ENCODE results near the gene MADCAM1.

MADCAM1 gene

GRCh38 chr19:507286-508203 lies 11.3 kb downstream of the MADCAM1 start, which contains the start of gene TPGS1:
TPGS1 (plus strand) TSS chr19:507497; CDS start chr19:507507, 10 bp downstream.
- DNase-seq: peak in 54 of 56 donors; percentile 61 to 100 (median 82)

DNA sequence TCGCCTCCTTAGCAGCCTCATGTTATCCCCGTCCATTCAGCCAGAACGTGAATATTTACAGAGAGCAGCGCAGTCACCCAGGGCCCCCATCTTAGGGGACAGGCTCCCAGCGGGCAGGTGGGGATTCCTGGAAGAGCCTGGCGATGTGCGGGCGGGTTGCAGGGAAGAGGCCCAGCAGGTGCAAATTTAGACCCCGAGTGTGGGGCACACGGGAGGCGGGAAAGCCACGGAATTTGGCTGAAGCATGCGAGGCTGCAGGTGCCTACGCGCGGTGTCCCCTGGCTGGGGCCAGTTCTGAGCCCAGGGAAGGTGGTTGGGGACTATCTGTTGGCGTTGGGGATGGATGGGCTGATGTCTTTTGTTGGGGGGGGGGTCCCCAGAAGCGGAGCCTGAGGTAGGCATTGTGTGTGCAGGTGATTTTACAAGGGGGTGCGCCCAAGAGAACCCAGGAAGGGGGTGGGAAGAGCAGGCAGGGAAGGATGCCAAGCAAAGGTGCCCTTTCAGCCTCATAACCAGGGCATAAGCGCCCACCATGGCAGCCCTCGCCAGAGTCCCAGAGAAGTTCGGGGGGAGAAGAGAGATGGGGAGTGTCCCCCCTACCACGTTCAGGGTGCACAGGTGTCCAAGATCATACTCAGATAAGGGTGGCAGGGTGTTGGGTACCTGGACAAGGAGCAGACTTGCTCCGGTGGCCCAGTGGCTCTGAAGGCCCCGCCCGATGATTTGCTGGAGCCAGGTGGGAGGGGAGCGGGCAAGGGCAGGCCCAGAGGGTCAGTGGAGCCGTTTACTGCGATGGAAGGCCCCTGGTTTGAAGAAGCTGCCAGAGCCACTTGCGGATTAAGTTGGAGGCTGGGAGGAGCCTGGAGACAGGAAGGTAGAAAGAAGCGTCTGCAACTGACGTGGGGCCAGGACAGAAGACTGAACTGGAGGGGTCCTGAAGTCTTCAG lies 12.2 kb downstream of the MADCAM1 start:
- no peak for DNase-seq

DNA sequence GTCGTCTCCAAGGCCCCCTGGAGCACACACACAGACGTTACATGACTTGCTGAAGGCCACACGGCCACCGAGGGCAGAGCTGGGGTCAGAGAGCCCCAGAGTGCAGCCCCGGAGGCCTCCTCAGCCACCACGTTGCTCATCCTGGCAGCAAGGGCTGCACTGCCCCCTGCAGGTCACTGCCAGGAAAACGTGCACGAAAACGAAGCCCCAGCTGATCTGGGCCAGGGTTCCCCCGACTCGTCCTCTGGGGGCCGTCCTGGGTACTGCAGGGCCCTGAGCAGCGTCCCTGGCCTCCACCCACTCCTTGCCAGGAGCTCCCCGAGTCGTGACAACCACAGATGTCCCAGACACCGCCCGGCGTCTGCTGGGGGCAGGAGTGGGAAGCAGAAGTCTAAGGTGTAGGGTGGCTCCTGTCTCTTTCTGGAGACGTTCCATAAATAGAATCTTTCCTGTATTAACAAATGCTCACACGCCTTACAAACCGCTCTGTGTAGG lies 14.4 kb downstream of the MADCAM1 start:
- peak in 52 of 56 donors; percentile 12 to 85 (median 53) for DNase-seq

- DNase-seq: peak in 31 of 56 donors; percentile 19 to 85 (median 53)
These were observed 15.0 kb downstream of the MADCAM1 start for GRCh38 chr19:511101-511851.

- no peak for DNase-seq
These were observed 16.5 kb downstream of the MADCAM1 start for GRCh38 chr19:512547-513365.

GRCh38 chr19:513368-514165 lies 17.3 kb downstream of the MADCAM1 start:
- no peak for DNase-seq

- no peak for DNase-seq
These were observed 17.9 kb downstream of the MADCAM1 start for GRCh38 chr19:514166-514663.

GRCh38 chr19:517721-518597 lies 21.7 kb downstream of the MADCAM1 start:
- no peak for DNase-seq

GRCh38 chr19:518598-519231 lies 22.4 kb downstream of the MADCAM1 start:
- DNase-seq: no peak

GRCh38 chr19:519449-519865 lies 23.2 kb downstream of the MADCAM1 start:
- no peak for DNase-seq

DNA sequence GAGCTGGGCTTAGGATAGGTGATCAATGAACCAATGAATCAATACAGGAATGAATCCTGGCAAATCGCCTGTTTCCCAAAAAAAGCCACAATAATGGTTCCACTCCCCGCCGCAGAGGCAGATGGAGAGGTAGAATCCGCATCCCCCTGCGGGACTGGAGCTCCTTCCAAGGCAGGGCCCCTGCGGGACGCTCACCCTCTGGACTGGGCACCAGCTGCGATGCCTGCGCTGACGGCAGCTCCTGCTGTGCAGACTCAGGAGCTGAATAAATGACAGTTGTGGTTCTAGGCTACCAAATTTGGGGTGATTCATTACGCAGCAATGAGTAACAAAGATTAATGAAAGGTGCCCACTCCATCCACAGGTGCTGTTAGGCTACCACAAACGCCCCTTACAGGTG lies 26.4 kb downstream of the MADCAM1 start:
- DNase-seq: no peak

- DNase-seq: no peak
These were observed 27.9 kb downstream of the MADCAM1 start for GRCh38 chr19:524062-524674.

GRCh38 chr19:525029-525428 lies 28.7 kb downstream of the MADCAM1 start:
- peak in 3 of 56 donors; percentile 7 to 45 (median 24) for DNase-seq

GRCh38 chr19:525857-526419 lies 29.7 kb downstream of the MADCAM1 start:
- DNase-seq: no peak

GRCh38 chr19:530134-531008 lies 34.1 kb downstream of the MADCAM1 start:
- no peak for DNase-seq
